IMR-90 (cell line): ENCODE results near the gene ATP6V0A4. TPM values are rescaled to one million over a fixed set of nuclear protein-coding genes. Genes with fewer than 3 reads are reported as not detected.

Source experiments
- ATAC-seq: fragments of 200-7000 bp; cut with Tn5 transposase; 2 replicates; pipeline ENCODE4 v1.9.1; 2020; ENCODE audit warnings: low read depth, mild to moderate bottlenecking, moderate library complexity
- BruUV-seq: library from RNA; stranded (reverse); fragments of 400-500 nt; replicated peaks from 2 replicates; lab custom pipeline; 2021; lab: Mats Ljungman, UMichigan
- CTCF ChIA-PET: fragments of 300-600 bp; formaldehyde crosslinking; extraction: SDS; loops from one replicate; lab custom pipeline; 2021; ENCODE audit warnings: antibody characterized with exemption; lab: Yijun Ruan, JAX
- POLR2A ChIA-PET: fragments of 300-600 bp; sonication (Branson Sonifier 250); formaldehyde crosslinking; loops from one replicate; lab custom pipeline; 2022; ENCODE audit warnings: antibody characterized with exemption; ENCODE audit not compliant: unreplicated experiment; lab: Charles Lee
- DNase-seq: peaks from one replicate; pipeline ENCODE4 v3.0.0; 2013
- H2AFZ ChIP-seq: replicated peaks from 2 replicates; pipeline ENCODE3; 2013; ENCODE audit warnings: low read length, mild to moderate bottlenecking; ENCODE audit not compliant: poor library complexity
- H2AK5ac ChIP-seq: 2 replicates; pipeline ENCODE4 v1.6.1; 2013; ENCODE audit warnings: low read depth, low read length, inconsistent platforms
- H2AK9ac ChIP-seq: replicated peaks from 2 replicates; pipeline ENCODE3; 2013; ENCODE audit warnings: mild to moderate bottlenecking, low read depth, low read length, moderate library complexity; ENCODE audit not compliant: poor library complexity
- H2BK120ac ChIP-seq: 2 replicates; pipeline ENCODE4 v1.6.1; 2013; ENCODE audit warnings: low read depth, low read length, inconsistent platforms
- H2BK15ac ChIP-seq: 3 replicates; pipeline ENCODE4 v1.6.1; 2013; ENCODE audit warnings: low read depth, low read length, inconsistent platforms
- H2BK20ac ChIP-seq: 2 replicates; pipeline ENCODE4 v1.6.1; 2013; ENCODE audit warnings: low read depth, mild to moderate bottlenecking, inconsistent platforms, low read length, moderate library complexity
- H2BK5ac ChIP-seq: 2 replicates; pipeline ENCODE4 v1.6.1; 2013; ENCODE audit warnings: mild to moderate bottlenecking, low read depth, low read length, inconsistent platforms; ENCODE audit not compliant: poor library complexity, severe bottlenecking
- H3K14ac ChIP-seq: replicated peaks from 2 replicates; pipeline ENCODE4 v1.6.1; 2013; ENCODE audit warnings: low read depth, low read length, inconsistent platforms
- H3K18ac ChIP-seq: 2 replicates; pipeline ENCODE4 v1.6.1; 2013; ENCODE audit warnings: low read depth, low read length, control low read depth
- H3K23ac ChIP-seq: 2 replicates; pipeline ENCODE4 v1.6.1; 2013; ENCODE audit warnings: low read depth, low read length, inconsistent platforms
- H3K27ac ChIP-seq: 2 replicates; pipeline ENCODE4 v1.5.1; 2013; ENCODE audit warnings: mild to moderate bottlenecking, control low read depth, low read length; ENCODE audit not compliant: insufficient read depth
- H3K27me3 ChIP-seq: 2 replicates; pipeline ENCODE4 v1.6.1; 2013; ENCODE audit warnings: low read length; ENCODE audit not compliant: control insufficient read depth, insufficient read depth
- H3K36me3 ChIP-seq: 2 replicates; pipeline ENCODE4 v1.6.1; 2013; ENCODE audit warnings: low read length, mixed read lengths; ENCODE audit not compliant: control insufficient read depth, insufficient read depth
- H3K4ac ChIP-seq: 2 replicates; pipeline ENCODE4 v1.6.1; 2013; ENCODE audit warnings: low read depth, low read length, inconsistent platforms
- H3K4me1 ChIP-seq: 2 replicates; pipeline ENCODE4 v1.6.1; 2013; ENCODE audit warnings: low read length, mixed read lengths; ENCODE audit not compliant: control insufficient read depth, insufficient read depth
- H3K4me2 ChIP-seq: 2 replicates; pipeline ENCODE4 v1.6.1; 2013; ENCODE audit warnings: low read depth, mild to moderate bottlenecking, control low read depth, low read length, moderate library complexity
- H3K4me3 ChIP-seq: 2 replicates; pipeline ENCODE4 v1.5.1; 2013; ENCODE audit warnings: low read depth, mild to moderate bottlenecking, control low read depth, low read length, moderate library complexity; ENCODE audit not compliant: insufficient read depth
- H3K56ac ChIP-seq: 2 replicates; pipeline ENCODE4 v1.6.1; 2013; ENCODE audit warnings: low read length, inconsistent platforms; ENCODE audit not compliant: insufficient read depth; ENCODE audit errors: extremely low read depth
- H3K79me1 ChIP-seq, 2 experiments: 2 replicates each; pipeline ENCODE4 v1.6.1; 2013; ENCODE audit warnings: low read length in 2 of 2, inconsistent platforms in 1 of 2, low read depth in 1 of 2
- H3K9ac ChIP-seq: 2 replicates; pipeline ENCODE4 v1.6.1; 2013; ENCODE audit warnings: low read depth, low read length, control low read depth
- H3K9me1 ChIP-seq: 2 replicates; pipeline ENCODE4 v1.6.1; 2013; ENCODE audit warnings: low read length, inconsistent platforms; ENCODE audit not compliant: insufficient read depth
- H3K9me3 ChIP-seq: 2 replicates; pipeline ENCODE4 v1.6.1; 2013; ENCODE audit warnings: low read length; ENCODE audit not compliant: control insufficient read depth, insufficient read depth
- H4K20me1 ChIP-seq: 2 replicates; pipeline ENCODE4 v1.6.1; 2013; ENCODE audit warnings: low read length, inconsistent platforms; ENCODE audit not compliant: insufficient read depth
- H4K5ac ChIP-seq: 2 replicates; pipeline ENCODE4 v1.6.1; 2013; ENCODE audit warnings: mild to moderate bottlenecking, low read depth, low read length, control low read depth
- H4K8ac ChIP-seq, 2 experiments: 2 replicates each; pipeline ENCODE4 v1.6.1; 2013; ENCODE audit warnings: low read depth in 2 of 2, low read length in 2 of 2, control low read depth in 1 of 2, inconsistent platforms in 1 of 2
- H4K91ac ChIP-seq: 2 replicates; pipeline ENCODE4 v1.6.1; 2013; ENCODE audit warnings: low read depth, low read length, inconsistent platforms; ENCODE audit not compliant: insufficient read depth
- BHLHE40 ChIP-seq: fragments of 150-350 bp; IDR thresholded peaks from 2 replicates; pipeline ENCODE4 v1.6.1; 2016; ENCODE audit warnings: mild to moderate bottlenecking, low read depth, low read length
- CEBPB ChIP-seq: IDR thresholded peaks from 2 replicates; pipeline ENCODE4 v1.6.1; 2012; ENCODE audit warnings: low read depth, low read length, improper control_type of control experiment
- CTCF ChIP-seq: conservative IDR thresholded peaks from 2 replicates; pipeline ENCODE4 v1.5.1; 2012; ENCODE audit warnings: mild to moderate bottlenecking, low read depth, low read length, improper control_type of control experiment
- ELK1 ChIP-seq: fragments of 150-350 bp; IDR thresholded peaks from 2 replicates; pipeline ENCODE4 v1.6.1; 2016; ENCODE audit warnings: low read depth, mild to moderate bottlenecking, low read length, moderate library complexity, borderline replicate concordance
- FOS ChIP-seq: fragments of 150-350 bp; IDR thresholded peaks from 2 replicates; pipeline ENCODE4 v1.6.1; 2016; ENCODE audit warnings: low read depth, low read length
- MAZ ChIP-seq: IDR thresholded peaks from 2 replicates; pipeline ENCODE4 v1.6.1; 2012; ENCODE audit warnings: low read depth, mild to moderate bottlenecking, low read length, improper control_type of control experiment, moderate library complexity, borderline replicate concordance
- MXI1 ChIP-seq: IDR thresholded peaks from 2 replicates; pipeline ENCODE4 v1.6.1; 2012; ENCODE audit warnings: low read depth, mild to moderate bottlenecking, low read length, moderate library complexity, borderline replicate concordance
- POLR2A ChIP-seq: IDR thresholded peaks from 2 replicates; pipeline ENCODE4 v1.6.1; 2012; ENCODE audit warnings: mild to moderate bottlenecking, low read depth, low read length
- RAD21 ChIP-seq: IDR thresholded peaks from 2 replicates; pipeline ENCODE4 v1.6.1; 2012; ENCODE audit warnings: low read length, improper control_type of control experiment
- RCOR1 ChIP-seq: IDR thresholded peaks from 2 replicates; pipeline ENCODE4 v1.6.1; 2012; ENCODE audit warnings: mild to moderate bottlenecking, low read length, improper control_type of control experiment; ENCODE audit not compliant: insufficient replicate concordance
- RFX5 ChIP-seq: IDR thresholded peaks from 2 replicates; pipeline ENCODE4 v1.8.0; 2012; ENCODE audit warnings: low read depth, mild to moderate bottlenecking, low read length, moderate library complexity
- SMC3 ChIP-seq: fragments of 150-350 bp; IDR thresholded peaks from 2 replicates; pipeline ENCODE4 v1.6.1; 2016; ENCODE audit warnings: low read depth, mild to moderate bottlenecking, antibody characterized with exemption, low read length, moderate library complexity
- USF2 ChIP-seq: fragments of 150-350 bp; IDR thresholded peaks from 2 replicates; pipeline ENCODE4 v1.6.1; 2017; ENCODE audit warnings: mild to moderate bottlenecking, antibody characterized with exemption, low read length, low read depth
- WGBS, 2 experiments: methylation state at CpG; one replicate each; pipeline versions ENCODE4 v1.1.5 to v1.1.7; 2013; ENCODE audit warnings: missing lambda C conversion rate in 2 of 2; ENCODE audit not compliant: insufficient read length in 1 of 2; ENCODE audit errors: extremely low coverage in 2 of 2; 5-methylcytosine and 5-hydroxymethylcytosine counted together
- dilution Hi-C: fragments of 300-500 bp; cut with HindIII; formaldehyde crosslinking; loops from one replicate; pipeline ENCODE4 v1.14.3; 2018; ENCODE audit warnings: low sequenced_read_pairs; ENCODE audit not compliant: unreplicated experiment
- in situ Hi-C: fragments of 300-500 bp; cut with MboI; formaldehyde crosslinking; loops from 3 replicates; pipeline ENCODE4 v1.14.3; 2019; ENCODE audit warnings: low sequenced_read_pairs, inconsistent platforms, mixed read lengths
- intact Hi-C: fragments of 100-400 bp; cut with micrococcal nuclease; formaldehyde crosslinking; loops from 2 replicates; pipeline ENCODE4 v1.10.0; 2022
- polyA plus RNA-seq, 3 experiments: library from polyadenylated mRNA; depleted of rRNA; stranded (reverse); fragments of >200 nt; gene quantifications; 2 replicates each; pipeline ENCODE4 v1.2.3, GENCODE V29; 2012; ENCODE audit warnings: low replicate concordance in 1 of 3
- total RNA-seq: library from RNA; depleted of rRNA; stranded (reverse); fragments of >200 nt; gene quantifications from 2 replicates; pipeline ENCODE4 v1.2.3, GENCODE V29; 2012

ATP6V0A4 gene
- total and polyA plus RNA-seq, 2 of the 4 experiments (the other 2 are of a cell fraction), result 0.05 to 0.18 TPM

GRCh38 chr7:138666385-138666784 is 131.6 kb downstream of the ATP6V0A4 start:
- no peak overlapping the region for H2BK20ac ChIP-seq
- no peak overlapping the region for H2AK9ac ChIP-seq
- no peak overlapping the region for H4K8ac ChIP-seq
- no peak overlapping the region for H3K23ac ChIP-seq
- WGBS, 2 experiments, result no CpG with 5 or more reads among the region's 2 CpGs
- no peak overlapping the region for H3K56ac ChIP-seq
- dilution Hi-C loops, result no loop called here
- no peaks in the 10 kb centered on the region for H3K9me1 ChIP-seq
- H3K9me3 ChIP-seq, result peaks cover 3% of the 10 kb centered on the region; the same call in 1 of the 2 replicates
- no peak overlapping the region for H2BK5ac ChIP-seq
- no peak overlapping the region for H4K5ac ChIP-seq
- no peak overlapping the region for H4K91ac ChIP-seq
- DNase-seq, result no peak
- ChIA-PET CTCF (no interaction called here), POLR2A (no interaction called here)
- no peak overlapping the region for H2AK5ac ChIP-seq
- ATAC-seq, result no peak
- H3K14ac ChIP-seq, result no peak overlapping the region
- BruUV-seq, result no TSS peak
- H3K4me3 ChIP-seq, result no peak overlapping the region
- intact Hi-C loops, result no loop called here
- H4K20me1 ChIP-seq, result no peaks in the 10 kb centered on the region
- H3K4me2 ChIP-seq, result no peak overlapping the region
- no peaks in the 10 kb centered on the region for H3K27me3 ChIP-seq
- H3K4me1 ChIP-seq, result no peaks in the 10 kb centered on the region
- H2BK15ac ChIP-seq, result no peak overlapping the region
- no peak overlapping the region for H3K27ac ChIP-seq
- no peak overlapping the region for H2AFZ ChIP-seq
- no peaks in the 10 kb centered on the region for H3K79me1 ChIP-seq
- H3K4ac ChIP-seq, result no peak overlapping the region
- H2BK120ac ChIP-seq, result no peak overlapping the region
- in situ Hi-C loops, result no loop called here
- H3K18ac ChIP-seq, result no peak overlapping the region
- TF ChIP-seq RAD21, result no peak
- no peak for TF ChIP-seq RFX5
- TF ChIP-seq CEBPB, result no peak
- no peak for TF ChIP-seq CTCF
- TF ChIP-seq POLR2A, result no peak
- no peak for TF ChIP-seq USF2
- no peak for TF ChIP-seq ELK1
- TF ChIP-seq BHLHE40, result no peak
- TF ChIP-seq SMC3, result no peak
- TF ChIP-seq RCOR1, result no peak
- TF ChIP-seq FOS, result no peak
- no peak for TF ChIP-seq MXI1
- no peak for TF ChIP-seq MAZ
- H3K9ac ChIP-seq, result no peak overlapping the region
- no peaks in the 10 kb centered on the region for H3K36me3 ChIP-seq
